KMS-11 (cell line): Measurements from ENCODE around the gene TMEM50B.

Source experiments
- H2AFZ ChIP-seq: fragments of 200-600 bp; sonication (generic); 2 replicates; pipeline ENCODE4 v1.6.1; 2016; ENCODE audit warnings: antibody characterized with exemption, mixed run types, low read depth
- H3K27ac ChIP-seq: fragments of 200-600 bp; sonication (generic); 2 replicates; pipeline ENCODE4 v1.6.1; 2016; ENCODE audit warnings: mild to moderate bottlenecking, mixed run types
- H3K27me3 ChIP-seq: fragments of 200-600 bp; sonication (generic); 2 replicates; pipeline ENCODE4 v1.6.1; 2017; ENCODE audit warnings: mild to moderate bottlenecking, low read depth, mixed run types, moderate library complexity; ENCODE audit not compliant: insufficient read depth
- H3K36me3 ChIP-seq: fragments of 200-600 bp; sonication (generic); 2 replicates; pipeline ENCODE4 v1.6.1; 2017; ENCODE audit warnings: mild to moderate bottlenecking, mixed run types; ENCODE audit not compliant: insufficient read depth
- H3K4me1 ChIP-seq: fragments of 200-600 bp; sonication (generic); 2 replicates; pipeline ENCODE4 v1.6.1; 2016; ENCODE audit warnings: mild to moderate bottlenecking, low read depth, mixed run types; ENCODE audit not compliant: poor library complexity, severe bottlenecking
- H3K4me2 ChIP-seq: fragments of 200-600 bp; sonication (generic); 2 replicates; pipeline ENCODE4 v1.7.0; 2016; ENCODE audit warnings: mild to moderate bottlenecking, mixed run types
- H3K4me3 ChIP-seq: fragments of 200-600 bp; sonication (generic); IDR thresholded peaks from 2 replicates; pipeline ENCODE4 v1.6.1; 2017; ENCODE audit warnings: low read depth, low read length, mixed read lengths; ENCODE audit not compliant: insufficient read depth
- H3K79me2 ChIP-seq: fragments of 200-600 bp; sonication (generic); 2 replicates; pipeline ENCODE4 v1.6.1; 2016; ENCODE audit warnings: low read depth, mixed run types; ENCODE audit not compliant: insufficient read depth
- H3K9ac ChIP-seq: fragments of 200-600 bp; sonication (generic); 2 replicates; pipeline ENCODE4 v1.6.1; 2016; ENCODE audit warnings: mild to moderate bottlenecking, mixed run types
- H4K20me1 ChIP-seq: fragments of 200-600 bp; sonication (generic); 2 replicates; pipeline ENCODE4 v1.6.1; 2016; ENCODE audit warnings: mild to moderate bottlenecking, mixed run types; ENCODE audit not compliant: insufficient read depth
- CTCF ChIP-seq: fragments of 200-600 bp; sonication (generic); conservative IDR thresholded peaks from 2 replicates; pipeline ENCODE4 v1.6.1; 2017; ENCODE audit warnings: low read depth, mild to moderate bottlenecking, antibody characterized with exemption, low read length, moderate library complexity, mixed read lengths

The TMEM50B gene

DNA sequence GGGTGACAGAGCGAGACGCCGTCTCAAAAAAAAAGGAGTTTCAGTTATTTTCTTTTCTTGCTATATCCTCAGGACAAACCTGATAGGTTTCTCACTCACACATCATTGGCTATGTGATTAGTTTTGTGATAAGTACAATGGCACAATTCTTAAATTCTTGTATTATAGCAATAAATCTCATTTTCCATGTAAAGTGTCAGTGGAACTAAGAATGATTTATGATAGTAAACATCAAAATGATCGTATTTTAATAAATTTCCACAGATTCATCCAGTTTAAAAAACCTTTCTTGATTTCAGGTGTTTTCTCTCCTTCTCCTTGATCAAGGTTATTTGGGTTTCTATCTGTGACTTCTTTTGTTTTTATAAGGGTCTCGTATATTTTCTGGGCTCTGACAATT, 8.2 kb upstream of the TMEM50B start:
- Histone ChIP-seq H4K20me1 (no peaks in the 10 kb centered on the region), H3K79me2 (no peaks in the 10 kb centered on the region), H3K9ac (no peak overlapping the region), H3K36me3 (no peaks in the 10 kb centered on the region), H3K27me3 (no peaks in the 10 kb centered on the region), H3K4me1 (peaks cover 15% of the 10 kb centered on the region), H2AFZ (no peak overlapping the region), H3K4me2 (no peak overlapping the region), H3K4me3 (no peak overlapping the region), H3K27ac (no peak overlapping the region)
- no peak for TF ChIP-seq CTCF

GRCh38 chr21:33481314-33481943, 1.7 kb upstream of the TMEM50B start:
- H3K79me2 ChIP-seq: peaks cover 16% of the 10 kb centered on the region
- H3K4me2 ChIP-seq: no peak overlapping the region
- H3K4me1 ChIP-seq: peaks cover 13% of the 10 kb centered on the region
- no peaks in the 10 kb centered on the region; the same call in 1 of the 2 replicates for H3K27me3 ChIP-seq
- H3K9ac ChIP-seq: no peak overlapping the region
- H3K27ac ChIP-seq: no peak overlapping the region
- no peaks in the 10 kb centered on the region for H4K20me1 ChIP-seq
- no peaks in the 10 kb centered on the region for H3K36me3 ChIP-seq
- no peak for TF ChIP-seq CTCF
- H3K4me3 ChIP-seq: no peak overlapping the region
- H2AFZ ChIP-seq: no peak overlapping the region

DNA sequence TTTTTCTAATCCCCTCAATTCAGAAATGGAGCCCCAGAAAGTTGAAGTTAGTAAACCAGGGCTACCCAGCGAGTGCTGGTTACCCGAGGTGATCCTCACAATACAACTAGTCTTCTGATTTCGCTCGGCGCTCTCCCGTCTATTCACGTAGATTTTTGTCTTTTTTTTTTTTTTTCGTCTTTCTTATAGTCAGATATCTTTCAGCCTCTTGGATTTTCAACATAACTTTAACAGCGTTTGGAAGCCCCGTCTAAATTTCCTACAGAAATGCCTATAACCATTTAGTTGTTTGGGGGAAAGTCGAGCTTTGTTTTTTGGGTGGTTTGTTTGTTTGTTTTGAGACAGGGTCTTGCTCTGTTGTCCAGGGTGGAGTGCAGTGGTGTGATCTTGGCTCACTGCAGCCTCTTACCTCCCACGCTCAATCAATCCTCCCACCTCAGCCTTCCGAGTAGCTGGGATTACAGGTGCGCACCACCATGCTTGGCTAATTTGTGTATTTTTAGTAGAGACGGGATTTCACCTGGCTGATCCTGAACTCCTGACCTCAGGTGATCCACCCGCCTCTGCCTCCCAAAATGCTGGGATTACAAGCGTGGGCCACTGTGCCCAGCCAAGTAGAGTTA, 818 bp upstream of the TMEM50B start:
- H3K9ac ChIP-seq: peak overlapping the region; percentile 65
- peak overlapping the region; percentile 81 for H2AFZ ChIP-seq
- H3K79me2 ChIP-seq: peaks cover 24% of the 10 kb centered on the region
- no peaks in the 10 kb centered on the region for H4K20me1 ChIP-seq
- H3K4me2 ChIP-seq: peak overlapping the region; percentile 27
- H3K36me3 ChIP-seq: no peaks in the 10 kb centered on the region
- no peak for TF ChIP-seq CTCF
- no peak overlapping the region for H3K4me3 ChIP-seq
- H3K4me1 ChIP-seq: peaks cover 13% of the 10 kb centered on the region
- no peaks in the 10 kb centered on the region; the same call in 1 of the 2 replicates for H3K27me3 ChIP-seq
- H3K27ac ChIP-seq: peak overlapping the region; percentile 56

GRCh38 chr21:33478935-33479678, 667 bp downstream of the TMEM50B start:
- Histone ChIP-seq H3K36me3 (no peaks in the 10 kb centered on the region), H3K4me3 (peak overlapping the region; percentile 65), H3K4me2 (peak overlapping the region; percentile 98), H3K27ac (peak overlapping the region; percentile 67), H3K27me3 (no peaks in the 10 kb centered on the region; the same call in 1 of the 2 replicates), H3K4me1 (peaks cover 13% of the 10 kb centered on the region), H4K20me1 (no peaks in the 10 kb centered on the region), H3K79me2 (peaks cover 26% of the 10 kb centered on the region), H2AFZ (peak overlapping the region; percentile 78), H3K9ac (peak overlapping the region; percentile 67)
- no peak for TF ChIP-seq CTCF
